Choroid plexus epithelial cell (primary cell): ENCODE data around the gene RBFOX2.

Experiments
- DNase-seq: peaks from one replicate; pipeline ENCODE4 v3.0.0-alpha.2; 2010; ENCODE audit warnings: low read depth
- H3K4me3 ChIP-seq: 2 replicates; pipeline ENCODE4 v1.5.1; 2011; ENCODE audit warnings: low read depth, mild to moderate bottlenecking, control low read depth, low read length, moderate library complexity
- CTCF ChIP-seq: conservative IDR thresholded peaks from 2 replicates; pipeline ENCODE4 v1.5.1; 2011; ENCODE audit warnings: low read depth, mild to moderate bottlenecking, control low read depth, inconsistent platforms, low read length, moderate library complexity

RBFOX2 gene

GRCh38 chr22:35734517-35734827, 294.2 kb downstream of the RBFOX2 start:
- H3K4me3 ChIP-seq = no peak overlapping the region
- no peak for TF ChIP-seq CTCF
- DNase-seq = no peak

GRCh38 chr22:35733791-35734516, 294.7 kb downstream of the RBFOX2 start:
- no peak for TF ChIP-seq CTCF
- no peak for DNase-seq
- H3K4me3 ChIP-seq = no peak overlapping the region

GRCh38 chr22:35733036-35733435, 295.6 kb downstream of the RBFOX2 start:
- no peak for DNase-seq
- H3K4me3 ChIP-seq = no peak overlapping the region
- TF ChIP-seq CTCF = no peak

GRCh38 chr22:35732116-35732515, 296.5 kb downstream of the RBFOX2 start:
- H3K4me3 ChIP-seq = no peak overlapping the region
- DNase-seq = no peak
- TF ChIP-seq CTCF = no peak

- DNase-seq = no peak
- no peak overlapping the region for H3K4me3 ChIP-seq
- no peak for TF ChIP-seq CTCF
These were observed 297.3 kb downstream of the RBFOX2 start for GRCh38 chr22:35731321-35731720.

GRCh38 chr22:35729309-35729698, 299.3 kb downstream of the RBFOX2 start:
- TF ChIP-seq CTCF = no peak
- no peak for DNase-seq

GRCh38 chr22:35728639-35729308, 299.9 kb downstream of the RBFOX2 start:
- no peak for DNase-seq
- no peak overlapping the region for H3K4me3 ChIP-seq
- TF ChIP-seq CTCF = no peak

More at GRCh38 chr22:35729309-35729698, 299.3 kb downstream of the RBFOX2 start:
- H3K4me3 ChIP-seq = no peak overlapping the region
